Keratinocyte (primary cell): Measurements from ENCODE around the gene GNB1L. TPM values are rescaled to one million over a fixed set of nuclear protein-coding genes. Genes with fewer than 3 reads are reported as not detected.

Source experiments
- DNase-seq: peaks from one replicate; pipeline ENCODE4 v3.0.0-alpha.2; 2011; ENCODE audit warnings: low read depth, missing footprints, low spot score
- FAIRE-seq: peaks from 2 replicates; lab custom pipeline; 2011; peaks lifted over from hg19 to GRCh38; lab: Jason Lieb, UNC
- H2AFZ ChIP-seq: 2 replicates; pipeline ENCODE4 v1.6.0; 2012; ENCODE audit warnings: low read length, control low read depth, inconsistent platforms; ENCODE audit not compliant: control insufficient read depth
- H3K27ac ChIP-seq: 2 replicates; pipeline ENCODE4 v1.5.1; 2011; ENCODE audit warnings: low read length; ENCODE audit not compliant: control insufficient read depth, insufficient read depth
- H3K27me3 ChIP-seq: 3 replicates; pipeline ENCODE4 v1.6.0; 2011; ENCODE audit warnings: low read length; ENCODE audit not compliant: control insufficient read depth, insufficient read depth; ENCODE audit errors: extremely low read depth
- H3K36me3 ChIP-seq, 2 experiments: 2 replicates in 1 of 2; 3 replicates in 1 of 2; pipeline ENCODE4 v1.5.1; 2011; ENCODE audit warnings: low read length in 2 of 2, mild to moderate bottlenecking in 1 of 2; ENCODE audit not compliant: control insufficient read depth in 2 of 2, insufficient read depth in 2 of 2; ENCODE audit errors: extremely low read depth in 1 of 2
- H3K4me1 ChIP-seq: 3 replicates; pipeline ENCODE4 v1.5.1; 2011; ENCODE audit warnings: low read length; ENCODE audit not compliant: control insufficient read depth, insufficient read depth; ENCODE audit errors: extremely low read depth
- H3K4me2 ChIP-seq: 3 replicates; pipeline ENCODE4 v1.6.0; 2011; ENCODE audit warnings: low read depth, low read length; ENCODE audit not compliant: control insufficient read depth, insufficient read depth; ENCODE audit errors: extremely low read depth
- H3K4me3 ChIP-seq, 3 experiments: fragments of 200-600 bp in 1 of 3; sonication (generic) in 1 of 3; 2 replicates in 2 of 3; 3 replicates in 1 of 3; pipeline ENCODE4 v1.5.1; 2011 to 2016; ENCODE audit warnings: low read length in 3 of 3, mild to moderate bottlenecking in 3 of 3, control low read depth in 2 of 3, inconsistent platforms in 1 of 3, low read depth in 1 of 3, mixed read lengths in 1 of 3, mixed run types in 1 of 3, moderate library complexity in 1 of 3; ENCODE audit not compliant: control insufficient read depth in 2 of 3, insufficient read depth in 2 of 3; ENCODE audit errors: extremely low read depth in 1 of 3
- H3K79me2 ChIP-seq: 2 replicates; pipeline ENCODE4 v1.6.0; 2012; ENCODE audit warnings: low read length; ENCODE audit not compliant: control insufficient read depth, insufficient read depth
- H3K9ac ChIP-seq: 3 replicates; pipeline ENCODE4 v1.6.0; 2011; ENCODE audit warnings: low read length; ENCODE audit not compliant: control insufficient read depth, insufficient read depth; ENCODE audit errors: extremely low read depth
- H3K9me1 ChIP-seq: 3 replicates; pipeline ENCODE4 v1.6.0; 2011; ENCODE audit warnings: low read length; ENCODE audit not compliant: control insufficient read depth, insufficient read depth; ENCODE audit errors: extremely low read depth
- H3K9me3 ChIP-seq: 2 replicates; pipeline ENCODE4 v1.5.1; 2012; ENCODE audit warnings: low read depth, low read length; ENCODE audit not compliant: control insufficient read depth
- H4K20me1 ChIP-seq: 3 replicates; pipeline ENCODE4 v1.6.0; 2011; ENCODE audit warnings: low read length; ENCODE audit not compliant: control insufficient read depth, insufficient read depth; ENCODE audit errors: extremely low read depth
- CTCF ChIP-seq, 3 experiments: IDR thresholded peaks in 1 of 3; conservative IDR thresholded peaks in 1 of 3; optimal IDR thresholded peaks in 1 of 3; 2 replicates in 2 of 3; 3 replicates in 1 of 3; pipeline versions ENCODE3 to v1.5.1; 2011; ENCODE audit warnings: low read length in 3 of 3, mild to moderate bottlenecking in 3 of 3, moderate library complexity in 2 of 3, control low read depth in 1 of 3, inconsistent platforms in 1 of 3; ENCODE audit not compliant: insufficient read depth in 2 of 3; ENCODE audit errors: extremely low read depth in 1 of 3
- EZH2 ChIP-seq: IDR thresholded peaks from one replicate; pipeline ENCODE4 v1.6.1; 2012; ENCODE audit warnings: inconsistent platforms, mild to moderate bottlenecking, low read length, moderate library complexity
- dilution Hi-C: fragments of 300-500 bp; cut with MboI; formaldehyde crosslinking; loops from one replicate; pipeline ENCODE4 v1.7.0; 2020; ENCODE audit warnings: low sequenced_read_pairs; ENCODE audit not compliant: extremely low pct_ligation_motif_present
- polyA plus RNA-seq, 5 experiments: library from polyadenylated mRNA; depleted of rRNA in 3 of 5; stranded (reverse) in 3 of 5; stranded (forward) in 1 of 5; unstranded in 1 of 5; fragments of >200 nt; gene quantifications; 1 replicate in 1 of 5; 2 replicates in 3 of 5; 3 replicates in 1 of 5; pipeline versions ENCODE4 v1.2.1 to v1.2.3, GENCODE V29; 2011 to 2012; ENCODE audit warnings: missing spikeins in 2 of 5, low read depth in 1 of 5, low replicate concordance in 1 of 5

Gene GNB1L
- polyA plus RNA-seq, 1 donor (not counting 4 experiments of a cell fraction or from before 2014, with no cell fraction given): 2.0 TPM

- Histone ChIP-seq H2AFZ (no peak overlapping the region), H3K4me3 (no peak overlapping the region), H3K36me3 (peaks cover 4 to 6% of the 10 kb centered on the region in 2 experiments), H3K9me1 (no peaks in the 10 kb centered on the region), H3K9me3 (no peaks in the 10 kb centered on the region), H3K4me2 (no peak overlapping the region), H3K27me3 (no peaks in the 10 kb centered on the region), H3K4me1 (no peaks in the 10 kb centered on the region), H3K79me2 (no peaks in the 10 kb centered on the region), H3K27ac (no peak overlapping the region), H4K20me1 (no peaks in the 10 kb centered on the region), H3K9ac (no peak overlapping the region)
- dilution Hi-C loops: no loop called here
- FAIRE-seq: no peak
- no peak for TF ChIP-seq EZH2
- no peak for TF ChIP-seq CTCF (optimal IDR thresholded peaks at IDR 0.05 in 1 of 3, IDR thresholded peaks at IDR 0.05 in 1 of 3, conservative IDR thresholded peaks at IDR 0.05 in 1 of 3; ENCODE audit: extremely low read depth in 1 of 3, insufficient read depth in 2 of 3, low read length in 3 of 3)
- no peak for DNase-seq
Measured at GRCh38 chr22:19791894-19792293, 62.8 kb downstream of the GNB1L start.

- Histone ChIP-seq H3K27me3 (no peaks in the 10 kb centered on the region), H3K9me3 (no peaks in the 10 kb centered on the region), H3K36me3 (peaks cover 4 to 6% of the 10 kb centered on the region in 2 experiments), H3K27ac (no peak overlapping the region), H3K4me3 (no peak overlapping the region), H3K4me2 (no peak overlapping the region), H2AFZ (no peak overlapping the region), H4K20me1 (no peaks in the 10 kb centered on the region), H3K9ac (no peak overlapping the region), H3K79me2 (no peaks in the 10 kb centered on the region), H3K4me1 (no peaks in the 10 kb centered on the region), H3K9me1 (no peaks in the 10 kb centered on the region)
- TF ChIP-seq EZH2 (no peak), CTCF (optimal IDR thresholded peaks at IDR 0.05 in 1 of 3, IDR thresholded peaks at IDR 0.05 in 1 of 3, conservative IDR thresholded peaks at IDR 0.05 in 1 of 3; ENCODE audit: extremely low read depth in 1 of 3, insufficient read depth in 2 of 3, low read length in 3 of 3) (no peak)
- no peak for FAIRE-seq
- no peak for DNase-seq
- dilution Hi-C loops: no loop called here
Measured at GRCh38 chr22:19791243-19791642, 63.4 kb downstream of the GNB1L start.
